Esophagus muscularis mucosa (tissue), 4 donors: ENCODE data around the gene SPTB.

Experiments used
- CTCF ChIP-seq, 3 experiments: fragments of 200-600 bp in 2 of 3; fragments of 450-650 bp in 1 of 3; sonication (generic) in 2 of 3; IDR thresholded peaks; one replicate each; pipeline ENCODE4 v1.5.1; 2017 to 2019; ENCODE audit warnings: antibody characterized with exemption in 3 of 3, mild to moderate bottlenecking in 2 of 3, moderate library complexity in 1 of 3
- EP300 ChIP-seq: sonication (generic); formaldehyde crosslinking; IDR thresholded peaks from one replicate; pipeline ENCODE4 v1.6.1; 2017; ENCODE audit warnings: antibody characterized with exemption
- POLR2A ChIP-seq: fragments of 450-650 bp; IDR thresholded peaks from one replicate; pipeline ENCODE4 v1.6.1; 2017; ENCODE audit warnings: antibody characterized with exemption, moderate library complexity, mild to moderate bottlenecking, low read depth

- TF ChIP-seq POLR2A (no peak), EP300 (no peak), CTCF (IDR thresholded peaks at IDR 0.05) (no peak)
Measured at GRCh38 chr14:64796369-64796768, 83.3 kb downstream of the SPTB start.
